Panc1 (cell line): Measurements from ENCODE around the gene LRRN3. TPM values are rescaled to one million over a fixed set of nuclear protein-coding genes. Genes with fewer than 3 reads are reported as not detected.

Source experiments
- ATAC-seq: fragments of 200-7000 bp; cut with Tn5 transposase; 2 replicates; pipeline ENCODE4 v1.9.1; 2020; ENCODE audit warnings: mild to moderate bottlenecking, moderate library complexity
- BruUV-seq: library from RNA; stranded (reverse); fragments of 400-500 nt; replicated peaks from 2 replicates; lab custom pipeline; 2021; lab: Mats Ljungman, UMichigan
- CTCF ChIA-PET: fragments of 300-600 bp; sonication (Branson Sonifier 250); formaldehyde crosslinking; loops from one replicate; lab custom pipeline; 2022; ENCODE audit warnings: antibody characterized with exemption; lab: Charles Lee
- POLR2A ChIA-PET: fragments of 300-600 bp; sonication (Branson Sonifier 250); formaldehyde crosslinking; loops from one replicate; lab custom pipeline; 2022; ENCODE audit warnings: antibody characterized with exemption; lab: Charles Lee
- DNase-seq: peaks from one replicate; pipeline ENCODE4 v3.0.0-alpha.2; 2010; ENCODE audit warnings: low read depth, low spot score
- H3K27ac ChIP-seq: 2 replicates; pipeline ENCODE4 v1.5.1; 2011; ENCODE audit warnings: mild to moderate bottlenecking, low read length, inconsistent platforms
- H3K27me3 ChIP-seq: fragments of 200-500 bp; sonication (Bioruptor generic); 2 replicates; pipeline ENCODE4 v1.6.0; 2014; ENCODE audit warnings: low read length, inconsistent platforms; ENCODE audit not compliant: control insufficient read depth, insufficient read depth
- H3K36me3 ChIP-seq: fragments of 200-500 bp; sonication (Bioruptor generic); 2 replicates; pipeline ENCODE4 v1.5.1; 2014; ENCODE audit warnings: inconsistent platforms, mild to moderate bottlenecking, low read length, moderate library complexity; ENCODE audit not compliant: control insufficient read depth, insufficient read depth
- H3K4me1 ChIP-seq: 2 replicates; pipeline ENCODE4 v1.5.1; 2011; ENCODE audit warnings: inconsistent platforms, mild to moderate bottlenecking, low read length, moderate library complexity; ENCODE audit not compliant: control insufficient read depth, insufficient read depth
- H3K4me3 ChIP-seq, 2 experiments: 2 replicates each; pipeline ENCODE4 v1.5.1; 2011 to 2012; ENCODE audit warnings: low read depth in 2 of 2, low read length in 2 of 2, mild to moderate bottlenecking in 2 of 2, inconsistent platforms in 1 of 2, moderate library complexity in 1 of 2
- H3K9me3 ChIP-seq: fragments of 200-500 bp; sonication (Bioruptor generic); 2 replicates; pipeline ENCODE4 v1.5.1; 2014; ENCODE audit warnings: low read depth, mild to moderate bottlenecking, inconsistent platforms, low read length, moderate library complexity; ENCODE audit not compliant: control insufficient read depth, insufficient read depth
- CTCF ChIP-seq: fragments of 450-650 bp; IDR thresholded peaks from 2 replicates; pipeline ENCODE4 v1.5.1; 2017; ENCODE audit warnings: mild to moderate bottlenecking
- POLR2AphosphoS5 ChIP-seq: IDR thresholded peaks from 2 replicates; pipeline ENCODE4 v1.6.1; 2012; ENCODE audit warnings: mild to moderate bottlenecking, low read depth, low read length, moderate library complexity
- REST ChIP-seq, 2 experiments: IDR thresholded peaks; 2 replicates each; pipeline ENCODE4 v1.6.1; 2011 to 2012; ENCODE audit warnings: low read depth in 2 of 2, control low read depth in 1 of 2, low read length in 1 of 2, mild to moderate bottlenecking in 1 of 2, moderate library complexity in 1 of 2; ENCODE audit not compliant: insufficient read depth in 1 of 2
- SIN3A ChIP-seq: IDR thresholded peaks from 2 replicates; pipeline ENCODE4 v1.6.1; 2012; ENCODE audit warnings: low read depth, mild to moderate bottlenecking, low read length, moderate library complexity, borderline replicate concordance; ENCODE audit not compliant: insufficient read depth
- TCF7L2 ChIP-seq: IDR thresholded peaks from 2 replicates; pipeline ENCODE4 v1.6.1; 2011; ENCODE audit warnings: mild to moderate bottlenecking, low read depth, low read length, inconsistent platforms
- in situ Hi-C: cut with HindIII; loops from 2 replicates; pipeline ENCODE4 v1.10.0; 2016; ENCODE audit warnings: low sequenced_read_pairs, low pct_unique_long_range_greater_than_20kb
- intact Hi-C: fragments of 100-400 bp; cut with micrococcal nuclease; formaldehyde crosslinking; loops from one replicate; pipeline ENCODE4 v1.10.0; 2022; ENCODE audit not compliant: unreplicated experiment
- total RNA-seq: library from RNA; stranded (reverse); gene quantifications from one replicate; pipeline ENCODE4 v1.2.1, GENCODE V29; 2021; ENCODE audit not compliant: unreplicated experiment

LRRN3 gene
- total RNA-seq, 1 experiment from 2014 or later = 0.15 TPM

DNA sequence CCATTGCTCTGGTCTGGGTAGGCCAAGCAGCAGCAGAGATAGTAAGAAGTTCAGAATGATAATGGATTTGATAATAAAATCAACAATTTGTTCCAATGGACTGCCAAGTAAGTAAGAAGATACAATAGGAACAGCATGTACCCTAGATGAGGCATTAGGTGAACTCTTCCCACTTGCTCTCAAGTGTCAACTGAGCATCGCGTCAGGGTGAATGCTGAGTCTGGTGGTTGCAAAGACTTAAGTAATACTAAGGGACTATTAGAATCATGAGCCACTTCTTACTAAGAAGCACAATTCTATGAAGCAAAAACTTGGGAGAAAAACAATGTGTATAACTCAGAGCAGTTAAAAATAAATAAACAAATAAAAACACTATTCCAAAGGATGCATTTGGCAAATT, 54.5 kb downstream of the LRRN3 start:
- intact Hi-C loops = no loop called here
- no TSS peak for BruUV-seq
- DNase-seq (no peak), ATAC-seq (no peak)
- Histone ChIP-seq H3K27me3 (no peaks in the 10 kb centered on the region), H3K4me3 (no peak overlapping the region), H3K9me3 (no peaks in the 10 kb centered on the region), H3K4me1 (no peaks in the 10 kb centered on the region), H3K36me3 (no peaks in the 10 kb centered on the region), H3K27ac (no peak overlapping the region)
- CTCF ChIA-PET = no interaction called here
- POLR2A ChIA-PET = no interaction called here
- in situ Hi-C loops = no loop called here
- TF ChIP-seq CTCF = no peak
- TF ChIP-seq POLR2AphosphoS5 = no peak
- TF ChIP-seq SIN3A = no peak
- no peak for TF ChIP-seq TCF7L2
- TF ChIP-seq REST (IDR thresholded peaks at IDR 0.05; ENCODE audit: insufficient read depth in 1 of 2, low read depth in 2 of 2, low read length in 1 of 2) = no peak

- no peaks in the 10 kb centered on the region for H3K9me3 ChIP-seq
- H3K27me3 ChIP-seq = no peaks in the 10 kb centered on the region
- in situ Hi-C loops (no loop called here), intact Hi-C loops (no loop called here)
- no peak overlapping the region for H3K27ac ChIP-seq
- no peaks in the 10 kb centered on the region for H3K36me3 ChIP-seq
- POLR2A ChIA-PET = no interaction called here
- no peak overlapping the region for H3K4me3 ChIP-seq
- no peak for DNase-seq
- CTCF ChIA-PET = no interaction called here
- no peaks in the 10 kb centered on the region for H3K4me1 ChIP-seq
- no TSS peak for BruUV-seq
- TF ChIP-seq CTCF (no peak), POLR2AphosphoS5 (no peak), REST (IDR thresholded peaks at IDR 0.05; ENCODE audit: insufficient read depth in 1 of 2, low read depth in 2 of 2, low read length in 1 of 2) (no peak), SIN3A (no peak)
- ATAC-seq = no peak
Observed at GRCh38 chr7:111146136-111146535, 55.2 kb downstream of the LRRN3 start.
